NCI-H1436 (cell line): ENCODE results near the gene EIF3F.

Source experiments
- DNase-seq: peaks from one replicate; lab custom pipeline; 2025; lab: John Stamatoyannopoulos, UW

Gene EIF3F

DNA sequence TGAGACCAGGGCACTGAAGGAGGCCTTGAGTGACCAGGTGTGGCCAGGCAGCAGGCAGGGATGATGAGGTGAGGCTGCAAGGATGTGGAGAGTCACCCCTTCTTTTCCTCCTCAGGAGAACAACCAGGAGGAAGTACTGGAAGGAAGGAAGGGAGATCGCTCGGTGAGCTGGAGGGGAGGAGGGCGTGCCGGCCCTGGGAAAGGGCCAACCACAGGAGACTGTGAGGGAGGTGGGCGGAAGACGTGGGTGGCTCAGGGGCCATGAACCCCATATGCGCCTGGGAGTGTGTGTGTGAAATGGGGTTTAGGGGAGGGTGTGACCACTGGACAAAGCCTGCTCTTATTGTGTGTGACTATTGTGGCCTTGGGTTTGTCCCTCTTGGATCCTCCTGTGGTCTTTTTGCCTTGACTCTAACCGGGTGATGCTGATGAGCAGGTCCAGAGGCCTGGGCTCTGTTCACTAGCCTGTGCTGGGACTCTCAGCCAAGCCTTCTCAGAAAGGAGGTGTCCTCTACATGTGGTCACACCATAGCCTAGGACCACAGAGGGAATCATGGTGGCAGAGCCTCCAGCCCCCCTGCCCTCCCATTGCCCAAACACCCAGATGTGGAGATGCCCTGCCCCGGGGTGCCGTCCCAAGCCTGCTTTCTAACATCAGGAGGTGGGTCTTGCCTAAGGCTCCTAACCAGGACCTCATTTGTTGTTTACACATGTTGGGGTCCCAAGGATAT, 52.6 kb downstream of the EIF3F start:
- DNase-seq, result no peak

DNA sequence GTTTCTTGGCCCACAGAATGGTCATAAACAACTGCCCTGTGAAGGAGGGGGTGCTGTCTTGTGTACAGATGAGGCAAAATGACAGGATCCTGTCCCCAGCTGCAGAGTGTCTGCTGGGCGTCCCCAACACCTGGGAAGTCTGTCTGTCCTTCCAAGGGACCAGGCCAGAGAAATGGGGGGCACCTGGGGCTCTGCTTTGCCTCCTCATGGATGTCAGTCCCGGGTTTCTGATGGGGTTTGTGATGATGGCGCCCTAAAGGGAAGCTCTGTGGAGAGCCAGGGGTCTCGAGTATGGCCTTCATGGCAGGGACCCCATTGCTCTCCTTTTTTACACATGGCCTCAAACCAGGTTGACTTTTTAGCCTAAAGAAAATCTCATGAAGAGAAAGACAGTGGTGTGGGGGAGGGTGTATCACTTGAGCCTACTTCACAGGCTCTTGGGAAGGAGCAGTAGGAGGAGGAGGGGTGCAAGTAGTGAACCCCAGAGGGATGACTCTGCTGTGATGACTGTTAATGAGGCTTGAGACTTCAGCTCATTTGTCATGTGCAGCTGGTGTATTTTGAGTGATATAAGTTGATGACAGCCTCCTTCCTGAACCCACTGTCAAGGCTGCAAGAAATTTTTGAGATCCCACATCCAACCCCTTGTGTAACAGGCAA, 53.3 kb downstream of the EIF3F start:
- no peak for DNase-seq

DNA sequence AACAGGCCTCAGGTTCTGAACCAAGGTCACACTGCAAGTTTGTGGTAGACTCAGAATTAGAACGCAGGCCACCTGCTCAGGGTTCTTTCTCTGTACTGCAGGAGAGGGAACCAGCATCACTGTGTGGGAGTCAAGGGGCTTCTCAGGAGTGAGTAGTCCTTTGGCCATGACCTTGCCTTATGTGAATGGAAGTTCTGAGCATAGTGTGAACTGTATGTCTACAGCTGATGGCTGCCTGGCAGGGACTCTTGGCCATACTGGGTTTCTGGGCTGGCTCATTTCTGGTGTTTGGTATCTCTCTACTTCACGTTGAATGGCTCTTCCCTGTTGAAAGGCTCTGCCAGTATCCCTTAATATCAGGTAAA, 53.8 kb downstream of the EIF3F start:
- DNase-seq, result no peak

DNA sequence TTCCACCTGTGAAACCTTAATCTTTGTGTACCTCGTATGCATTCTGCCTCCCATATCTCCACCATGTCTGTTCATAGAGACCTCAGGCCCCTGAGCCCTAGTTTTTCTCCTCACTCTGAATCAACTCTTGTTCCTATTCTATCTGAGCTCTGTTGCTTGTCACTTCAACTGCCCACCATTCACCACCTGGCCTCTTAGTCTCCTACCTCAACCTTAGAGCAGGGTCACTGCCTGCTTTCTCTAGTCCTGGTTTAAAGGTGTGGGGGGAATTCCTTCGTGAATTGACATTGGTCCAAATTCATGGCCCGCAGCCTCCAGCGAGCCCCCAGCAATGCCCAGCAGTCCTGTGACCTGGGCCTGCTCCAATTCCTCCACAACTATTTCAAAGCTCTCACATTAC, 54.4 kb downstream of the EIF3F start:
- no peak for DNase-seq

DNA sequence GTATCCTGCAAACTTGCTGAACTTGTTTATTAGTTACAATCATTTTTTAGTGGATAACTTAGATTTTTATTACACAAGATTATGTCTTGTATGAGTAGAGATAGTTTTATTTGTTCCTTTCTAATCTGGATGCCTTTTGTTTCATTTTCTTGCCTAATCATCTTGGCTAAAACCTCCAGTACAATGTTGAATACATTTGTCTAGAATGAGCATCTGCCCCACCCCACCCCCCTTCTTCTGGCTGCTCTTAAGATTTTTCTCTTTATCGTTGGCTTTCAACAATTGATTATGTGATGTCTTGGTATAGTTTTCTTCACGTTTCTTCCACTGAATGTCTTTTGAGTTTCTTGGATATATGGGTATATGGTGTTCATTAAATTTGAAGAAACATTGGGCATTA, 56.6 kb downstream of the EIF3F start:
- DNase-seq, result no peak

DNA sequence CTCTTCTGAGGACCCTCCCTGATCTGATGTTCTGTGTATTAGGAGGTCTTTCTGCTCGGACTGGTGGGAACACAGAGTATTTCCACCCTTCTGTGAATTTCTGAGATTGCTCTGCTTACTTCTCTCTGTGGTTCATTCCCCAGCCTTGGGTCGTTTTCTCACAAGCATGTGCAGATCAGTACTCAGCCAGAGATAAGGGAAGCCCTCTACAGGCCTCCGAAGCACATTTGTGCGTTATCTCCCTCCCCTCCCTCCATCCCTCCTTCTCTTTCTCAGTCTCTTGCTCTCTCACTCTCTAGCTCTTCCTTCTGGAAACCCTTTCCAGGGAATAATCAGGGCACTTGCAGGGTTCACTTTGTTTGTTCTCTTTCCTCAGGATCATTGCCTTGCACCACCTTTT, 58.7 kb downstream of the EIF3F start:
- no peak for DNase-seq

DNA sequence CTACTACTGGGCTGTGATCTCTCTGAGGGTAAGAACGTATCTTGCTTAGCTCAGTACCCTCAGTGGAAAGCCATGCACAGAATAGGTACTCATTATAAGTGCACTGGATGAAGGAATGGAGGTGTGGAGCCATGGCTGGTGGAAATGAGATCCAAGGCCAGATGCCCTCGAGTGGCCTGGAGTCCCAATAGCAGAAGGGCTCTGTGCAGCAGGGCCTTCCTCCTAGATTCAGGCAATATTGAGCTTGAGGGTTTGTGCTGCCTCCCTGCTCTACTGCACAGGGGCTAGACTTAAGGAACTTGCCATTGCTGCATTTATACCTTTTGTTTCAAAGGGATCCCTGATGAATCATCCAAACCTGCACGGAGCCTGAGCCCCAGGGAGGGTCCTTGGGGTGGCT, 60.2 kb downstream of the EIF3F start:
- no peak for DNase-seq

- no peak for DNase-seq
Measured at GRCh38 chr11:8049084-8049483, 61.9 kb downstream of the EIF3F start.
